Nephron progenitor cell (in vitro differentiated cells): Measurements from ENCODE around the gene SLC23A2.

Source experiments
- DNase-seq: peaks from one replicate; pipeline ENCODE4 v3.0.0; 2021
- H3K27ac Mint-ChIP-seq: 2 replicates; pipeline ENCODE4 v1.8.0; 2021; ENCODE audit warnings: mild to moderate bottlenecking, moderate library complexity, mixed read lengths
- H3K27me3 Mint-ChIP-seq: 2 replicates; pipeline ENCODE4 v1.8.0; 2021; ENCODE audit warnings: mild to moderate bottlenecking, low read depth, mixed read lengths; ENCODE audit not compliant: poor library complexity
- H3K36me3 Mint-ChIP-seq: 2 replicates; pipeline ENCODE4 v1.8.0; 2021; ENCODE audit warnings: low read depth, mixed read lengths
- H3K4me1 Mint-ChIP-seq: 2 replicates; pipeline ENCODE4 v1.8.0; 2021; ENCODE audit warnings: mixed read lengths
- H3K4me3 Mint-ChIP-seq: 2 replicates; pipeline ENCODE4 v1.8.0; 2021; ENCODE audit warnings: mild to moderate bottlenecking, moderate library complexity, mixed read lengths
- H3K9me3 Mint-ChIP-seq: 2 replicates; pipeline ENCODE4 v1.8.0; 2021; ENCODE audit warnings: mild to moderate bottlenecking, moderate library complexity, mixed read lengths
- CTCF ChIP-seq: fragments of 200-600 bp; sonication (generic); IDR thresholded peaks from 2 replicates; pipeline ENCODE4 v1.5.0; 2021; ENCODE audit warnings: antibody characterized with exemption

Gene SLC23A2

DNA sequence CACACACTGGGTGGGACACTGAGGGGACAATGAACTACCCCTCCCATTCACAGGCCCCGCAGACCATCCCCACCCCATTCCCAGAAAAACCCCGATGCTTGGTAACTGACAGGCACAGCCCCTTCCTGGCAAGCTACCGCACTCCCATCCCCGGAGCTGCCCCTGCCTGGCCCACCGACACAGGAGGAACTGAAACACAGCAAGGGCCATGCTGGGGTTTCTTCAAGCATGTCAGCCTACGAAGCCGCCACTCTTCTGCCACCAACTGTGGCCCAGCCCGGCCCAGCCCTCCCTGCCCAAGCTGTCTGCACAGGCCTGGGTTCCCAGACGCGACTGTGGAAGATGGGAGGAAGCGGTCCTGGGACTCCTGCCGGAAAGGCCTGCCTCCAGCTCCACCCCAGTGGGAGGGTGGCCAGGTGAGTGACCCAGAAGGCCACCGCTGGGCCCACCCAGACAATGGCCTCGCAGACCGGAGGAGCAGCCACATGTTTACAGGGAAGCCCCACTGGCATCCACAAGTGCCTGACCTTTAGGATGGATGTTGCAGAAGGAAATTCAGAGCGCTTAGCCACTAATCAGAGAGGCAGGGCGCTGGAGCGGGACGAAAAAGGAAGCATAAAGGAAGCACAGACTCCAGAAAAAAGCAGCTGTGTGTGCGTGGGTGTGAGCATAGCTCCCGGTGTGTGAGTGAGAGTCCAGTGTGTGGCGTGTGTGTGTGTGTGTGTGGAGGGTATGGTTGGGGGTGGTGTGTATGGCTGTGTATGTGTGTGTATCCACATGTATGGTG lies 188.0 kb downstream of the SLC23A2 start:
- Mint-ChIP-seq H3K4me1 (peaks cover 39% of the 10 kb centered on the region), H3K36me3 (no peaks in the 10 kb centered on the region), H3K4me3 (no peak overlapping the region), H3K27ac (peak overlapping the region; percentile 41), H3K9me3 (no peaks in the 10 kb centered on the region), H3K27me3 (peaks cover 15% of the 10 kb centered on the region)
- peak; percentile 14 for DNase-seq
- no peak for TF ChIP-seq CTCF

GRCh38 chr20:4812641-4813075 lies 188.7 kb downstream of the SLC23A2 start:
- DNase-seq: no peak
- H3K27ac Mint-ChIP-seq: no peak overlapping the region
- H3K36me3 Mint-ChIP-seq: no peaks in the 10 kb centered on the region
- H3K27me3 Mint-ChIP-seq: peaks cover 15% of the 10 kb centered on the region
- no peak overlapping the region for H3K4me3 Mint-ChIP-seq
- no peaks in the 10 kb centered on the region for H3K9me3 Mint-ChIP-seq
- H3K4me1 Mint-ChIP-seq: peaks cover 43% of the 10 kb centered on the region
- no peak for TF ChIP-seq CTCF

- Mint-ChIP-seq H3K36me3 (no peaks in the 10 kb centered on the region), H3K27ac (no peak overlapping the region), H3K4me1 (peaks cover 43% of the 10 kb centered on the region), H3K9me3 (no peaks in the 10 kb centered on the region), H3K27me3 (peaks cover 15% of the 10 kb centered on the region), H3K4me3 (no peak overlapping the region)
- DNase-seq: no peak
- no peak for TF ChIP-seq CTCF
Observed at GRCh38 chr20:4812216-4812615, 189.1 kb downstream of the SLC23A2 start.

DNA sequence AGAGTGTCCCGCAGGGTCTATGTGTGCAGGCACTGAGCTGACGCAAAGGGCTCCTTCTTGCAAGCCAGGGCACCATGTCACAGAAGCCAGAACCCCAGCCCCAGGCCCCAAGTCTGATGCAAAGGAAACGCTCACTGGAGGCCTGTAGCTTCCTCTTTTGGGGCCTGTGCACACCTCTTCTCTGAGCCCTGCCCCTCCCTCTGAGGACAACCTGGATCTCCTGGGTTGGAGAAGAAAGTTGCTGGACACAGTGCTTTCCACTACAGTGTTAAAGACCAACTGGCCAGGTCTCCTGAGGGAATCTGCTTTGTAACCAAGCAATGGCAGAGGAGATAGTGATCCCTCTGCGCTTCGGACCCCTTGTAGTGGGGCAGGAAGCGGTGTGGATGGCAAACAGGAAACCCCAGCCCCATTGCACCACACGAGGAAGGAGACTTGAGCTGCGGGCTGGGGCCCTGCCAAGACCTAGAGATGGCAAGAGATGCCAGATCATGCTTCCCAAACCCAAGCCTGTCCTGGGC lies 189.6 kb downstream of the SLC23A2 start:
- Mint-ChIP-seq H3K4me1 (peaks cover 43% of the 10 kb centered on the region), H3K36me3 (no peaks in the 10 kb centered on the region)
- DNase-seq: no peak

DNA sequence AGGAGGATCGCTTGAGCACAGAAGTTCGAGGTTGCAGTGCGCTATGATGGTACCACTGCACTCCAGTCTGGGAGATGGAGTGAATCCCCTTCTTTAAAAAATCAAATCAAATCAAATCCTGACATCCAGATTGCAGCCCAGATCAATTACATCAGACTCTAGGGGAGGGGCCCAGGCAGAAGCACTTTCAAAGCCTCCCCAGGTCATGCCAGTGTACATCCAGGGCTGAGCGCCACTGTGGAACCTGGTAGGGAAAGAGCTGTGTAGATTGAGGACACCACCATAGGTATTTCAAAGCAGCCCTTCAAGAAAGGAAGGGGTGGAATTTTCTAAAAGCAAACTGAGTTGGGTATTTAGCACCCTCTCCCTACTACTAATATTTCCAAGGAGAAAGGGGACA lies 190.1 kb downstream of the SLC23A2 start:
- peaks cover 18% of the 10 kb centered on the region for H3K27me3 Mint-ChIP-seq
- TF ChIP-seq CTCF: no peak
- H3K9me3 Mint-ChIP-seq: no peaks in the 10 kb centered on the region

More for the DNA sequence above, 189.6 kb downstream of the SLC23A2 start:
- no peak overlapping the region for H3K27ac Mint-ChIP-seq
- H3K27me3 Mint-ChIP-seq: peaks cover 15% of the 10 kb centered on the region
- H3K4me3 Mint-ChIP-seq: no peak overlapping the region
- no peaks in the 10 kb centered on the region for H3K9me3 Mint-ChIP-seq
- no peak for TF ChIP-seq CTCF

More for the DNA sequence above, 190.1 kb downstream of the SLC23A2 start:
- no peak for DNase-seq
- H3K4me3 Mint-ChIP-seq: no peak overlapping the region
- H3K27ac Mint-ChIP-seq: no peak overlapping the region
- no peaks in the 10 kb centered on the region for H3K36me3 Mint-ChIP-seq
- H3K4me1 Mint-ChIP-seq: peaks cover 43% of the 10 kb centered on the region
